GM23248 (cell line): ENCODE measurements around the gene SON. TPM values are rescaled to one million over a fixed set of nuclear protein-coding genes. Genes with fewer than 3 reads are reported as not detected.
"Not testable (repeated sequence)": the region's sequence is repeated elsewhere in the genome, so short reads cannot be mapped to it uniquely, and the experiment has no call there.

Experiments
- DNase-seq: peaks from one replicate; pipeline ENCODE4 v3.0.0-alpha.2; 2015
- H2AFZ ChIP-seq: fragments of 200-600 bp; sonication (generic); 2 replicates; pipeline ENCODE4 v1.6.1; 2016; ENCODE audit warnings: antibody characterized with exemption
- H3F3A ChIP-seq: fragments of 200-600 bp; sonication (generic); 2 replicates; pipeline ENCODE4 v1.6.1; 2016; ENCODE audit warnings: mild to moderate bottlenecking, antibody characterized with exemption, mixed run types; ENCODE audit not compliant: insufficient read depth
- H3K27ac ChIP-seq: fragments of 200-600 bp; sonication (generic); 2 replicates; pipeline ENCODE4 v1.5.1; 2016; ENCODE audit warnings: mild to moderate bottlenecking
- H3K27me3 ChIP-seq: fragments of 200-600 bp; sonication (generic); replicated peaks from 2 replicates; pipeline ENCODE4 v1.6.1; 2016; ENCODE audit warnings: mild to moderate bottlenecking; ENCODE audit not compliant: insufficient read depth
- H3K36me3 ChIP-seq: fragments of 200-600 bp; sonication (generic); 2 replicates; pipeline ENCODE4 v1.6.1; 2016; ENCODE audit warnings: low read depth, mild to moderate bottlenecking
- H3K4me1 ChIP-seq: fragments of 200-600 bp; sonication (generic); 2 replicates; pipeline ENCODE4 v1.6.1; 2016; ENCODE audit warnings: mild to moderate bottlenecking; ENCODE audit not compliant: insufficient read depth
- H3K4me2 ChIP-seq: fragments of 200-600 bp; sonication (generic); one replicate; pipeline ENCODE4 v1.6.1; 2016; ENCODE audit warnings: mild to moderate bottlenecking; ENCODE audit not compliant: unreplicated experiment
- H3K4me3 ChIP-seq: fragments of 200-600 bp; sonication (generic); 2 replicates; pipeline ENCODE4 v1.5.1; 2016; ENCODE audit warnings: mild to moderate bottlenecking
- H3K79me2 ChIP-seq: fragments of 200-600 bp; sonication (generic); 2 replicates; pipeline ENCODE4 v1.6.1; 2016; ENCODE audit warnings: mild to moderate bottlenecking; ENCODE audit not compliant: insufficient read depth
- H3K9ac ChIP-seq: fragments of 200-600 bp; sonication (generic); 2 replicates; pipeline ENCODE4 v1.6.1; 2016; ENCODE audit warnings: mild to moderate bottlenecking
- H3K9me2 ChIP-seq: fragments of 200-600 bp; sonication (generic); 2 replicates; pipeline ENCODE4 v1.6.1; 2016; ENCODE audit warnings: mixed run types, mild to moderate bottlenecking, moderate library complexity; ENCODE audit not compliant: insufficient read depth
- H3K9me3 ChIP-seq: fragments of 200-600 bp; sonication (generic); one replicate; pipeline ENCODE4 v1.6.1; 2017; ENCODE audit warnings: low read depth
- H4K20me1 ChIP-seq: fragments of 200-600 bp; sonication (generic); 2 replicates; pipeline ENCODE4 v1.6.0; 2016; ENCODE audit not compliant: insufficient read depth
- EZH2 ChIP-seq: fragments of 200-600 bp; sonication (generic); IDR thresholded peaks from 2 replicates; pipeline ENCODE4 v1.6.1; 2018; ENCODE audit warnings: antibody characterized with exemption, mild to moderate bottlenecking; ENCODE audit not compliant: insufficient read depth, poor library complexity, severe bottlenecking
- EZH2phosphoT487 ChIP-seq: fragments of 200-600 bp; sonication (generic); IDR thresholded peaks from 2 replicates; pipeline ENCODE4 v1.6.1; 2018; ENCODE audit warnings: antibody characterized with exemption, moderate library complexity, mild to moderate bottlenecking, low read depth; ENCODE audit not compliant: insufficient read depth
- WGBS, 2 experiments: methylation state at CpG; one replicate each; pipeline ENCODE4 v1.1.6; 2015 to 2017; ENCODE audit warnings: low lambda C conversion rate in 2 of 2, low coverage in 1 of 2; ENCODE audit errors: missing lambda C conversion rate in 2 of 2; 5-methylcytosine and 5-hydroxymethylcytosine counted together
- in situ Hi-C: fragments of 300-500 bp; cut with MboI; formaldehyde crosslinking; loops from 2 replicates; pipeline ENCODE4 v1.15.0; 2020
- polyA plus RNA-seq: library from polyadenylated mRNA; unstranded; fragments of >200 nt; fragmentation: Nextera tagmentation; extraction: Ambion mirVana; gene quantifications from 2 replicates; pipeline ENCODE4 v1.2.1, GENCODE V29; 2016
- total RNA-seq: library from RNA; depleted of rRNA; stranded (reverse); fragments of >200 nt; shearing (Covaris generic); gene quantifications from 2 replicates; pipeline ENCODE4 v1.2.3, GENCODE V29; 2014

SON gene
- total and polyA plus RNA-seq, 2 experiments from 2014 or later = 106 to 336 TPM

- H3K4me3 ChIP-seq = no peak overlapping the region
- peaks cover 66% of the 10 kb centered on the region for H3F3A ChIP-seq
- in situ Hi-C loops = no loop called here
- no peak for TF ChIP-seq EZH2
- TF ChIP-seq EZH2phosphoT487 = no peak
- no peaks in the 10 kb centered on the region; the same call in 1 of the 2 replicates for H3K4me1 ChIP-seq
- H3K36me3 ChIP-seq = peaks cover 88% of the 10 kb centered on the region
- H3K27ac ChIP-seq = no peak overlapping the region
- peaks cover 93% of the 10 kb centered on the region for H3K79me2 ChIP-seq
- no peaks in the 10 kb centered on the region for H3K9me2 ChIP-seq
- H3K27me3 ChIP-seq = no peaks in the 10 kb centered on the region
- H2AFZ ChIP-seq = no peak overlapping the region
- H3K4me2 ChIP-seq = no peak overlapping the region
- no peaks in the 10 kb centered on the region for H3K9me3 ChIP-seq
- 0 out of 2 replicates have a peak, but pooled peaks cover 6% of the 10 kb centered on the region for H4K20me1 ChIP-seq
- WGBS, 2 experiments = 93 to 95% methylated on average over 3 of the region's 3 CpGs
- no peak for DNase-seq
- H3K9ac ChIP-seq = no peak overlapping the region
These were observed 29.5 kb downstream of the SON start for GRCh38 chr21:33572350-33572749.

GRCh38 chr21:33576741-33577141, 33.9 kb downstream of the SON start:
- H3K4me3 ChIP-seq, H3K9ac ChIP-seq, DNase-seq, H3K9me3 ChIP-seq, H3K4me2 ChIP-seq, in situ Hi-C loops, H4K20me1 ChIP-seq, H3K27me3 ChIP-seq, H2AFZ ChIP-seq, H3K9me2 ChIP-seq: not testable (repeated sequence)
- Histone ChIP-seq H3F3A (peaks cover 85% of the 10 kb centered on the region), H3K79me2 (peaks cover 49% of the 10 kb centered on the region), H3K36me3 (peaks cover 59% of the 10 kb centered on the region), H3K4me1 (peaks cover 23% of the 10 kb centered on the region), H3K27ac (0 out of 2 replicates have a peak overlapping the region, but pooled peaks have one; percentile 5)
- whole genome bisulfite sequencing, 2 experiments = 45 to 56% methylated on average over 2 of the region's 2 CpGs

DNA sequence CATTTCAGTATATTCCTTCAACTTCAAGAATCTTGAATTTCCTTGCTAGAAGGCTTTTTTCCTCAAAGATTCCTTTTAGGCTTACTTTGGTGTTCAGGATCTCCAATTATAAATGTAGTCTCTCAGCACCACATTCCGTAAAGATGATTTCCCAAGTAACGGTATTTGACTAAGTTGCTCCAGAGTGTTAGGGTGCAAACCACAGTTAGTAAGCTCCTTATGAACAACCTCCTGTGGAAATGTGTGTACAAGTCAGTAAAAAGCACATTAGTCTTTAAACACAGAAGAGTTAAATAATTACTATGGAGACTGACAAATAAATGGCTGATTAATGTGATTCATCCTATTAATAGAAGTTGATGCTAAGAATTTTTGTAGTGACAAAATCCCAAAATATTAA, 35.4 kb downstream of the SON start:
- Histone ChIP-seq H3K9me3 (no peaks in the 10 kb centered on the region), H3K9me2 (no peaks in the 10 kb centered on the region), H3K9ac (peak overlapping the region; percentile 40), H3K36me3 (peaks cover 48% of the 10 kb centered on the region), H4K20me1 (0 out of 2 replicates have a peak, but pooled peaks cover 6% of the 10 kb centered on the region), H3K27ac (peak overlapping the region; percentile 78), H3K4me3 (no peak overlapping the region), H3K27me3 (no peaks in the 10 kb centered on the region), H2AFZ (no peak overlapping the region), H3K79me2 (peaks cover 37% of the 10 kb centered on the region), H3F3A (peaks cover 85% of the 10 kb centered on the region), H3K4me1 (peaks cover 23% of the 10 kb centered on the region), H3K4me2 (no peak overlapping the region)
- TF ChIP-seq EZH2phosphoT487 = no peak
- no peak for TF ChIP-seq EZH2
- in situ Hi-C loops = no loop called here
- WGBS, 2 experiments = 34 to 45% methylated on average over 2 of the region's 2 CpGs
- peak; percentile 81 for DNase-seq

DNA sequence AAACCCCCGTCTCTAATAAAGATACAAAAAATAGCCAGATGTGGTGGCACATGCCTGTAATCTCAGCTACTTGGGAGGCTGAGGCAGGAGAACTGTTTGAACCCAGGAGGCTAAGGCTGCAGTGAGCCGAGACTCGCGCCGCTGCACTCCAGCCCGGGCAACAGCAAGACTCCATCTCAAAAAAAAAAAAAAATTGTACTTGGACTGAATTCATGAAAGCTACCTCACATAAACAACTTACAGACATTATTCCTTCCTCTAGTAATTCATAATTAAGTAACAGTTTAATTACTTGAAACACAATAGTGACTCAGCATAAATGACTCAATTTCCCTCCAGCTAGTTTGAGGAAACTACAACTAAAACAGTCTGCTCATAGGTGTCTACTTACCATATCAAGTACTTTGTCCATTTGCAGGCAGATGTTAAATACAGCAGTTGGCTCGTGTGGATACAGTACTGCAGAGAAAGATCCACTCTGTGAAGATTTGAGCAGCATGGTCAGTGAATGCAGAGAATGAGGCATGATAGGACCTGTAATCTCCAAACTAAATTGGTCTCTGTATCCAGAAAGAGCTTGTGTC, 36.2 kb downstream of the SON start:
- H4K20me1 ChIP-seq = 0 out of 2 replicates have a peak, but pooled peaks cover 6% of the 10 kb centered on the region
- peak overlapping the region; percentile 78 for H3K27ac ChIP-seq
- in situ Hi-C loops = no loop called here
- no peaks in the 10 kb centered on the region for H3K27me3 ChIP-seq
- peaks cover 44% of the 10 kb centered on the region for H3K36me3 ChIP-seq
- peaks cover 29% of the 10 kb centered on the region for H3K79me2 ChIP-seq
- no peak overlapping the region for H2AFZ ChIP-seq
- peaks cover 23% of the 10 kb centered on the region for H3K4me1 ChIP-seq
- H3K4me3 ChIP-seq = no peak overlapping the region
- no peaks in the 10 kb centered on the region for H3K9me2 ChIP-seq
- 73 to 74% methylated on average over 7 of the region's 7 CpGs for WGBS, 2 experiments
- no peak for TF ChIP-seq EZH2phosphoT487
- no peak for TF ChIP-seq EZH2
- H3F3A ChIP-seq = peaks cover 81% of the 10 kb centered on the region
- no peak overlapping the region for H3K4me2 ChIP-seq
- peak; percentile 55 for DNase-seq
- no peaks in the 10 kb centered on the region for H3K9me3 ChIP-seq
- H3K9ac ChIP-seq = peak overlapping the region; percentile 40

DNA sequence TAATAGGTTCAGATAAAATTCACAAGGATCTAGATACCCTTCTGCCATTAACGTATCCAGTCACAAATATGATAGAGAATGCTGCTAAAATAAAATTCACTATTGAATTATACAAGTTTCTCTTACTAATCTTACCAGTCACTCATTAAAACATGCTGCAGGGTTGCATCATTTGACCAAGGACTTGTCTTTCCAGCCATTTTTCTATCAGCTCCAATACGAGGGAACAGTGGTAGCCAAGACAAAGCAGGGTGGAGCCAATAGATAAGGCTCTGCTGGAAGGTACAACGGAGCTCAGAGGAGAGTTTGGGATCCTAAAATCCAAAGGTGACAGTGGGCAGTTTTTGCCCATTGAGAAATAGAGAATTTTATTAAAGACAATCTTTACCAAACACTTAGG, 41.6 kb downstream of the SON start:
- 85 to 89% methylated on average over 3 of the region's 3 CpGs for WGBS, 2 experiments
- Histone ChIP-seq H3K4me2 (no peak overlapping the region), H3K4me3 (no peak overlapping the region), H3K27ac (no peak overlapping the region), H3K27me3 (no peaks in the 10 kb centered on the region), H3K9me3 (no peaks in the 10 kb centered on the region), H3K36me3 (peaks cover 22% of the 10 kb centered on the region), H3K79me2 (peaks cover 41% of the 10 kb centered on the region), H3K4me1 (peaks cover 16% of the 10 kb centered on the region), H3K9me2 (no peaks in the 10 kb centered on the region), H4K20me1 (no peaks in the 10 kb centered on the region), H3K9ac (no peak overlapping the region), H3F3A (peaks cover 35% of the 10 kb centered on the region), H2AFZ (no peak overlapping the region)
- no peak for DNase-seq
- no peak for TF ChIP-seq EZH2phosphoT487
- no peak for TF ChIP-seq EZH2
- in situ Hi-C loops = no loop called here
